ENCODE data around the gene MINK1. TPM values are rescaled to one million over a fixed set of nuclear protein-coding genes. Genes with fewer than 3 reads are reported as not detected.
A peak's percentile ranks its signal among the peaks of the same experiment; 100 is the strongest.

MINK1 gene
- total RNA-seq, 2 experiments from 2014 or later = 49.1 to 50.4 TPM

GRCh38 chr17:4945176-4945943 lies 112.2 kb downstream of the MINK1 start:
- H3K4me1 Mint-ChIP-seq (ENCODE audit: low read depth) = peaks cover 55% of the 10 kb centered on the region
- intact Hi-C loops (cut with micrococcal nuclease) = loop anchor here (5.0 to 10.0 kb wide), 3 partner anchors 339 to 981 kb away; partner anchors contain the start of genes ATP2A3, CYB5D2, RABEP1 and ZZEF1
- CTCF ChIA-PET = interaction anchor here (1.3 kb wide), 1 partner anchor 24 kb away, joined by 3 read pairs; no protein-coding TSS in a partner anchor
- H3K27me3 Mint-ChIP-seq (ENCODE audit: low read depth) = no peaks in the 10 kb centered on the region
- H3K4me3 Mint-ChIP-seq = peak overlapping the region; percentile 97
- peak; percentile 95 for DNase-seq
- peak overlapping the region; percentile 99 for H3K27ac Mint-ChIP-seq
- H3K9me3 Mint-ChIP-seq = no peaks in the 10 kb centered on the region
- H3K36me3 Mint-ChIP-seq (ENCODE audit: low read depth) = peaks cover 66% of the 10 kb centered on the region

- intact Hi-C loops (cut with micrococcal nuclease) = loop anchor here (2.0 to 10.0 kb wide), 4 partner anchors 339 to 981 kb away; partner anchors contain the start of genes ATP2A3, CYB5D2, RABEP1 and UBE2G1
- H3K27me3 Mint-ChIP-seq (ENCODE audit: low read depth) = no peaks in the 10 kb centered on the region
- H3K4me3 Mint-ChIP-seq = peak overlapping the region; percentile 97
- H3K9me3 Mint-ChIP-seq = no peaks in the 10 kb centered on the region
- DNase-seq = no peak
- CTCF ChIA-PET = interaction anchor here (1.0 to 1.3 kb wide), 2 partner anchors 10 to 23 kb away, joined by 3 read pairs; no protein-coding TSS in a partner anchor
- H3K36me3 Mint-ChIP-seq (ENCODE audit: low read depth) = peaks cover 61% of the 10 kb centered on the region
- H3K27ac Mint-ChIP-seq = peak overlapping the region; percentile 99
- H3K4me1 Mint-ChIP-seq (ENCODE audit: low read depth) = peaks cover 59% of the 10 kb centered on the region
These were observed 112.8 kb downstream of the MINK1 start for GRCh38 chr17:4945944-4946280.

GRCh38 chr17:4946312-4946976 lies 113.3 kb downstream of the MINK1 start:
- intact Hi-C loops (cut with micrococcal nuclease) = loop anchor here (2.0 to 10.0 kb wide), 4 partner anchors 338 to 982 kb away; partner anchors contain the start of genes ATP2A3, CYB5D2, RABEP1 and UBE2G1
- no peak for DNase-seq
- H3K4me3 Mint-ChIP-seq = peak overlapping the region; percentile 97
- peak overlapping the region; percentile 99 for H3K27ac Mint-ChIP-seq
- H3K4me1 Mint-ChIP-seq (ENCODE audit: low read depth) = peaks cover 59% of the 10 kb centered on the region
- CTCF ChIA-PET = interaction anchor here (1.0 to 1.3 kb wide), 2 partner anchors 10 to 23 kb away, joined by 3 read pairs; no protein-coding TSS in a partner anchor
- peaks cover 55% of the 10 kb centered on the region for H3K36me3 Mint-ChIP-seq (ENCODE audit: low read depth)
- no peaks in the 10 kb centered on the region for H3K27me3 Mint-ChIP-seq (ENCODE audit: low read depth)
- no peaks in the 10 kb centered on the region for H3K9me3 Mint-ChIP-seq

GRCh38 chr17:4947010-4947410 lies 113.9 kb downstream of the MINK1 start:
- intact Hi-C loops (cut with micrococcal nuclease) = loop anchor here (2.0 to 10.0 kb wide), 4 partner anchors 338 to 982 kb away; partner anchors contain the start of genes ATP2A3, CYB5D2, RABEP1 and UBE2G1
- peaks cover 50% of the 10 kb centered on the region for H3K36me3 Mint-ChIP-seq (ENCODE audit: low read depth)
- DNase-seq = no peak

More at GRCh38 chr17:4947010-4947410, 113.9 kb downstream of the MINK1 start:
- H3K27ac Mint-ChIP-seq = peak overlapping the region; percentile 99
- CTCF ChIA-PET = interaction anchor here (1.0 kb wide), 1 partner anchor 9 kb away, joined by 3 read pairs; no protein-coding TSS in a partner anchor
- peaks cover 54% of the 10 kb centered on the region for H3K4me1 Mint-ChIP-seq (ENCODE audit: low read depth)
- no peaks in the 10 kb centered on the region for H3K27me3 Mint-ChIP-seq (ENCODE audit: low read depth)
- peak overlapping the region; percentile 97 for H3K4me3 Mint-ChIP-seq
- H3K9me3 Mint-ChIP-seq = no peaks in the 10 kb centered on the region

Other genes starting within 250 kb of the MINK1 start
- gene SMTNL2, start 248.8 kb upstream of the MINK1 start, total RNA-seq = not detected
- not detected for gene ALOX15, start 191.7 kb upstream of the MINK1 start, total RNA-seq
- 10 to 100 TPM; 79.0 to 91.2 TPM for gene PELP1, start 129.2 kb upstream of the MINK1 start, total RNA-seq
- gene ARRB2, start 122.7 kb upstream of the MINK1 start, total RNA-seq = 100 to 1,000 TPM; 169 to 174 TPM
- 10 to 100 TPM; 15.9 to 17.1 TPM for gene MED11, start 101.9 kb upstream of the MINK1 start, total RNA-seq
- gene ZMYND15, start 93.5 kb upstream of the MINK1 start, total RNA-seq = under 1 TPM in 1 of 2 experiments, not detected in 1; 0.17 TPM
- 1 to 10 TPM; 2.0 to 2.3 TPM for gene CXCL16, start 93.4 kb upstream of the MINK1 start, total RNA-seq
- not detected for gene TM4SF5, start 61.5 kb upstream of the MINK1 start, total RNA-seq
- under 1 TPM in 1 of 2 experiments, not detected in 1; 0.60 TPM for gene VMO1, start 47.0 kb upstream of the MINK1 start, total RNA-seq
- not detected for gene GLTPD2, start 44.4 kb upstream of the MINK1 start, total RNA-seq
- gene PSMB6, start 37.2 kb upstream of the MINK1 start, total RNA-seq = 100 to 1,000 TPM; 171 to 186 TPM
- gene PLD2, start 26.2 kb upstream of the MINK1 start, total RNA-seq = 10 to 100 TPM; 17.4 to 17.6 TPM
- 1 to 10 TPM; 1.9 TPM for gene C17orf107, start 66.2 kb downstream of the MINK1 start, total RNA-seq
- under 1 TPM; 0.22 to 0.38 TPM for gene CHRNE, start 69.8 kb downstream of the MINK1 start, total RNA-seq
- not detected for gene GP1BA, start 98.9 kb downstream of the MINK1 start, total RNA-seq
- 10 to 100 TPM; 63.8 to 65.2 TPM for gene SLC25A11, start 106.7 kb downstream of the MINK1 start, total RNA-seq
- gene RNF167, start 106.9 kb downstream of the MINK1 start, total RNA-seq = 100 to 1,000 TPM; 133 to 140 TPM
- gene PFN1, start 115.2 kb downstream of the MINK1 start, total RNA-seq = 1,000 to 10,000 TPM; 1,812 to 1,876 TPM
- gene ENO3, start 117.8 kb downstream of the MINK1 start, total RNA-seq = 10 to 100 TPM; 26.7 to 28.9 TPM
- gene SPAG7, start 134.5 kb downstream of the MINK1 start, total RNA-seq = 10 to 100 TPM; 68.6 to 70.2 TPM
- 10 to 100 TPM; 79.1 to 79.5 TPM for gene CAMTA2, start 154.3 kb downstream of the MINK1 start, total RNA-seq
- under 1 TPM; 0.21 to 0.54 TPM for gene INCA1, start 164.2 kb downstream of the MINK1 start, total RNA-seq
- gene KIF1C, start 164.6 kb downstream of the MINK1 start, total RNA-seq = 10 to 100 TPM; 30.5 to 31.1 TPM
- gene SLC52A1, start 202.1 kb downstream of the MINK1 start, total RNA-seq = under 1 TPM; 0.12 to 0.19 TPM
- under 1 TPM; 0.62 to 0.83 TPM for gene ZFP3, start 245.1 kb downstream of the MINK1 start, total RNA-seq

All from activated naive CD4-positive, alpha-beta T cell treated with anti-CD3 and anti-CD28 coated beads for 36 hours (primary cell).